HCT116 (cell line): ENCODE results near the gene TOGARAM1. TPM values are rescaled to one million over a fixed set of nuclear protein-coding genes. Genes with fewer than 3 reads are reported as not detected.

ENCODE experiments used
- ATAC-seq: fragments of 200-7000 bp; cut with Tn5 transposase; 2 replicates; pipeline ENCODE4 v1.9.1; 2020; ENCODE audit warnings: mild to moderate bottlenecking, moderate library complexity
- BruUV-seq: library from RNA; stranded (reverse); fragments of 400-500 nt; replicated peaks from 2 replicates; lab custom pipeline; 2021; lab: Mats Ljungman, UMichigan
- CTCF ChIA-PET: fragments of 300-600 bp; sonication (Branson Sonifier 250); formaldehyde crosslinking; loops from one replicate; lab custom pipeline; 2021; ENCODE audit warnings: antibody characterized with exemption; lab: Charles Lee
- POLR2A ChIA-PET: fragments of 300-600, 350-600 bp; sonication (Branson Sonifier 250); formaldehyde crosslinking; loops from one replicate; lab custom pipeline; 2021; ENCODE audit warnings: antibody characterized with exemption; lab: Charles Lee
- RAD21 ChIA-PET, 2 experiments: fragments of 300-600 bp; sonication (Branson Sonifier 250); formaldehyde crosslinking; loops; one replicate each; lab custom pipeline; 2023; ENCODE audit warnings: low total read pairs in 2 of 2; ENCODE audit not compliant: uncharacterized antibody in 2 of 2, unreplicated experiment in 2 of 2, low non-redundant PET in 1 of 2; lab: Charles Lee
- DNase-seq: peaks from one replicate; pipeline ENCODE4 v3.0.0-alpha.2; 2010; ENCODE audit warnings: low read depth, low spot score
- H2AFZ ChIP-seq: fragments of 200-600 bp; shearing (Covaris generic), sonication (generic); 2 replicates; pipeline ENCODE4 v1.6.1; 2017; ENCODE audit warnings: low read depth, mixed run types, mixed read lengths, antibody characterized with exemption, low read length; ENCODE audit not compliant: poor library complexity, severe bottlenecking
- H3K27ac ChIP-seq: 2 replicates; pipeline ENCODE4 v1.5.1; 2012; ENCODE audit warnings: low read depth, low read length
- H3K27me3 ChIP-seq: fragments of 200-600 bp; sonication (generic); 2 replicates; pipeline ENCODE4 v1.6.1; 2016; ENCODE audit warnings: mixed run types, low read length, mixed read lengths; ENCODE audit not compliant: insufficient read depth
- H3K36me3 ChIP-seq, 2 experiments: fragments of 200-500 bp in 1 of 2; fragments of 200-600 bp in 1 of 2; sonication (Bioruptor generic) in 1 of 2; sonication (generic) in 1 of 2; 2 replicates each; pipeline versions ENCODE4 v1.5.1 to v1.6.1; 2014 to 2016; ENCODE audit warnings: low read length in 2 of 2, inconsistent platforms in 1 of 2, mixed read lengths in 1 of 2, mixed run types in 1 of 2; ENCODE audit not compliant: insufficient read depth in 2 of 2, control insufficient read depth in 1 of 2
- H3K4me1 ChIP-seq, 2 experiments: fragments of 200-600 bp in 1 of 2; sonication (generic) in 1 of 2; 2 replicates each; pipeline versions ENCODE4 v1.5.1 to v1.6.1; 2012 to 2017; ENCODE audit warnings: low read length in 2 of 2, inconsistent platforms in 1 of 2, mild to moderate bottlenecking in 1 of 2, mixed read lengths in 1 of 2, mixed run types in 1 of 2, moderate library complexity in 1 of 2; ENCODE audit not compliant: insufficient read depth in 2 of 2, control insufficient read depth in 1 of 2
- H3K4me2 ChIP-seq: fragments of 200-600 bp; sonication (generic); 2 replicates; pipeline ENCODE4 v1.6.1; 2017; ENCODE audit warnings: mixed run types, low read length, mixed read lengths
- H3K4me3 ChIP-seq, 2 experiments: fragments of 200-600 bp in 1 of 2; sonication (generic) in 1 of 2; replicated peaks in 1 of 2; 2 replicates each; pipeline ENCODE4 v1.5.1; 2011 to 2016; ENCODE audit warnings: low read length in 2 of 2, control low read depth in 1 of 2, low read depth in 1 of 2, mild to moderate bottlenecking in 1 of 2, mixed read lengths in 1 of 2, mixed run types in 1 of 2
- H3K79me2 ChIP-seq: fragments of 200-600 bp; sonication (generic); 2 replicates; pipeline ENCODE4 v1.6.1; 2017; ENCODE audit warnings: mild to moderate bottlenecking, mixed run types, low read length, moderate library complexity, mixed read lengths; ENCODE audit not compliant: insufficient read depth
- H3K9ac ChIP-seq: fragments of 200-600 bp; sonication (generic); 2 replicates; pipeline ENCODE4 v1.6.1; 2016; ENCODE audit warnings: low read length, mixed read lengths
- H3K9me2 ChIP-seq: fragments of 200-600 bp; sonication (generic), shearing (Covaris generic); 2 replicates; pipeline ENCODE4 v1.6.1; 2017; ENCODE audit warnings: mixed run types, mild to moderate bottlenecking, moderate library complexity; ENCODE audit not compliant: insufficient read depth
- H3K9me3 ChIP-seq, 2 experiments: fragments of 200-500 bp in 1 of 2; fragments of 200-600 bp in 1 of 2; sonication (Bioruptor generic) in 1 of 2; sonication (generic) in 1 of 2; 2 replicates each; pipeline ENCODE4 v1.6.1; 2014 to 2017; ENCODE audit warnings: low read length in 2 of 2, mixed read lengths in 2 of 2, inconsistent platforms in 1 of 2, low read depth in 1 of 2, mild to moderate bottlenecking in 1 of 2, mixed run types in 1 of 2, moderate library complexity in 1 of 2; ENCODE audit not compliant: control insufficient read depth in 1 of 2, insufficient read depth in 1 of 2
- H4K20me1 ChIP-seq: fragments of 200-600 bp; sonication (generic), shearing (Covaris generic); 2 replicates; pipeline ENCODE4 v1.6.1; 2017; ENCODE audit warnings: mixed run types, mild to moderate bottlenecking, moderate library complexity; ENCODE audit not compliant: insufficient read depth
- CBX3 ChIP-seq: IDR thresholded peaks from 2 replicates; pipeline ENCODE4 v1.6.1; 2012; ENCODE audit warnings: low read depth
- CEBPB ChIP-seq: IDR thresholded peaks from 2 replicates; pipeline ENCODE4 v1.6.1; 2012; ENCODE audit warnings: low read depth
- EGR1 ChIP-seq: IDR thresholded peaks from 2 replicates; pipeline ENCODE4 v1.6.1; 2012; ENCODE audit warnings: low read depth
- EZH2 ChIP-seq: fragments of 200-600 bp; sonication (generic); IDR thresholded peaks from 2 replicates; pipeline ENCODE4 v1.6.1; 2017; ENCODE audit warnings: antibody characterized with exemption, mixed run types
- JUND ChIP-seq: IDR thresholded peaks from 2 replicates; pipeline ENCODE4 v1.6.1; 2012
- MAX ChIP-seq: IDR thresholded peaks from 2 replicates; pipeline ENCODE4 v1.6.1; 2012
- POLR2A ChIP-seq: IDR thresholded peaks from 2 replicates; pipeline ENCODE4 v1.7.0; 2011; ENCODE audit warnings: borderline replicate concordance; ENCODE audit not compliant: insufficient read depth, insufficient read length; ENCODE audit errors: extremely low read depth
- POLR2AphosphoS5 ChIP-seq: IDR thresholded peaks from 2 replicates; pipeline ENCODE4 v1.6.1; 2011; ENCODE audit warnings: mild to moderate bottlenecking, low read depth, low read length, moderate library complexity
- RAD21 ChIP-seq: IDR thresholded peaks from 2 replicates; pipeline ENCODE4 v1.6.1; 2012; ENCODE audit warnings: low read depth, mild to moderate bottlenecking
- SIN3A ChIP-seq: IDR thresholded peaks from 2 replicates; pipeline ENCODE4 v1.6.1; 2012; ENCODE audit warnings: low read depth
- SP1 ChIP-seq: IDR thresholded peaks from 2 replicates; pipeline ENCODE4 v1.6.1; 2012; ENCODE audit warnings: low read depth
- SRF ChIP-seq: IDR thresholded peaks from 2 replicates; pipeline ENCODE4 v1.6.1; 2012; ENCODE audit warnings: low read depth
- TCF7L2 ChIP-seq: IDR thresholded peaks from 2 replicates; pipeline ENCODE4 v1.7.0; 2011; ENCODE audit warnings: borderline replicate concordance, inconsistent platforms; ENCODE audit not compliant: insufficient read depth, insufficient read length; ENCODE audit errors: extremely low read depth
- YY1 ChIP-seq: IDR thresholded peaks from 2 replicates; pipeline ENCODE4 v1.6.1; 2011; ENCODE audit warnings: low read length, low read depth, moderate library complexity, mild to moderate bottlenecking; ENCODE audit not compliant: insufficient replicate concordance; ENCODE audit errors: extremely low read depth
- ZFX ChIP-seq: fragments of 450-650 bp; IDR thresholded peaks from 2 replicates; pipeline ENCODE4 v1.6.1; 2017
- ZNF274 ChIP-seq: fragments of 200-500 bp; sonication (Bioruptor generic); IDR thresholded peaks from 2 replicates; pipeline ENCODE4 v1.6.1; 2014; ENCODE audit warnings: mild to moderate bottlenecking, low read depth, low read length, inconsistent platforms
- intact Hi-C: fragments of 100-400 bp; cut with micrococcal nuclease; formaldehyde crosslinking; loops from 2 replicates; pipeline ENCODE4 v1.10.0; 2022
- total RNA-seq: library from RNA; stranded (reverse); gene quantifications from one replicate; pipeline ENCODE4 v1.2.1, GENCODE V29; 2021; ENCODE audit not compliant: unreplicated experiment
- TF ChIP-seq, protein P1 (sequence below): IDR thresholded peaks from 2 replicates; pipeline ENCODE4 v1.6.1; 2011; ENCODE audit warnings: mild to moderate bottlenecking, low read length, moderate library complexity; ENCODE audit not compliant: insufficient replicate concordance; ENCODE audit errors: extremely low read depth
- TF ChIP-seq, protein P2 (sequence below): IDR thresholded peaks from 2 replicates; pipeline ENCODE4 v1.6.1; 2012; ENCODE audit warnings: low read depth

TOGARAM1 gene
- total RNA-seq, 1 experiment from 2014 or later: 1.9 TPM

GRCh38 chr14:44981198-44981597 lies 19.2 kb downstream of the TOGARAM1 start:
- DNase-seq (no peak), ATAC-seq (no peak)
- intact Hi-C loops: no loop called here
- no peaks in the 10 kb centered on the region; the same call in 1 of the 2 replicates for H3K79me2 ChIP-seq
- no peaks in the 10 kb centered on the region for H4K20me1 ChIP-seq
- H3K27me3 ChIP-seq: no peaks in the 10 kb centered on the region
- H3K36me3 ChIP-seq: no peaks in the 10 kb centered on the region
- H3K9ac ChIP-seq: no peak overlapping the region
- CTCF ChIA-PET: no interaction called here
- no peak overlapping the region for H3K4me2 ChIP-seq
- no peak overlapping the region for H3K4me3 ChIP-seq
- no peak overlapping the region for H2AFZ ChIP-seq
- no TSS peak for BruUV-seq
- POLR2A ChIA-PET: no interaction called here
- no peak for TF ChIP-seq POLR2AphosphoS5
- no peak for TF ChIP-seq SP1
- no peak for TF ChIP-seq TCF7L2
- TF ChIP-seq JUND: no peak
- no peak for TF ChIP-seq SIN3A
- no peak for TF ChIP-seq ZFX
- TF ChIP-seq EZH2: no peak
- TF ChIP-seq, protein P1, sequence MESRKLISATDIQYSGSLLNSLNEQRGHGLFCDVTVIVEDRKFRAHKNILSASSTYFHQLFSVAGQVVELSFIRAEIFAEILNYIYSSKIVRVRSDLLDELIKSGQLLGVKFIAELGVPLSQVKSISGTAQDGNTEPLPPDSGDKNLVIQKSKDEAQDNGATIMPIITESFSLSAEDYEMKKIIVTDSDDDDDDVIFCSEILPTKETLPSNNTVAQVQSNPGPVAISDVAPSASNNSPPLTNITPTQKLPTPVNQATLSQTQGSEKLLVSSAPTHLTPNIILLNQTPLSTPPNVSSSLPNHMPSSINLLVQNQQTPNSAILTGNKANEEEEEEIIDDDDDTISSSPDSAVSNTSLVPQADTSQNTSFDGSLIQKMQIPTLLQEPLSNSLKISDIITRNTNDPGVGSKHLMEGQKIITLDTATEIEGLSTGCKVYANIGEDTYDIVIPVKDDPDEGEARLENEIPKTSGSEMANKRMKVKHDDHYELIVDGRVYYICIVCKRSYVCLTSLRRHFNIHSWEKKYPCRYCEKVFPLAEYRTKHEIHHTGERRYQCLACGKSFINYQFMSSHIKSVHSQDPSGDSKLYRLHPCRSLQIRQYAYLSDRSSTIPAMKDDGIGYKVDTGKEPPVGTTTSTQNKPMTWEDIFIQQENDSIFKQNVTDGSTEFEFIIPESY: no peak
- TF ChIP-seq POLR2A: no peak
- TF ChIP-seq YY1: no peak
- TF ChIP-seq EGR1: no peak
- TF ChIP-seq, protein P2, sequence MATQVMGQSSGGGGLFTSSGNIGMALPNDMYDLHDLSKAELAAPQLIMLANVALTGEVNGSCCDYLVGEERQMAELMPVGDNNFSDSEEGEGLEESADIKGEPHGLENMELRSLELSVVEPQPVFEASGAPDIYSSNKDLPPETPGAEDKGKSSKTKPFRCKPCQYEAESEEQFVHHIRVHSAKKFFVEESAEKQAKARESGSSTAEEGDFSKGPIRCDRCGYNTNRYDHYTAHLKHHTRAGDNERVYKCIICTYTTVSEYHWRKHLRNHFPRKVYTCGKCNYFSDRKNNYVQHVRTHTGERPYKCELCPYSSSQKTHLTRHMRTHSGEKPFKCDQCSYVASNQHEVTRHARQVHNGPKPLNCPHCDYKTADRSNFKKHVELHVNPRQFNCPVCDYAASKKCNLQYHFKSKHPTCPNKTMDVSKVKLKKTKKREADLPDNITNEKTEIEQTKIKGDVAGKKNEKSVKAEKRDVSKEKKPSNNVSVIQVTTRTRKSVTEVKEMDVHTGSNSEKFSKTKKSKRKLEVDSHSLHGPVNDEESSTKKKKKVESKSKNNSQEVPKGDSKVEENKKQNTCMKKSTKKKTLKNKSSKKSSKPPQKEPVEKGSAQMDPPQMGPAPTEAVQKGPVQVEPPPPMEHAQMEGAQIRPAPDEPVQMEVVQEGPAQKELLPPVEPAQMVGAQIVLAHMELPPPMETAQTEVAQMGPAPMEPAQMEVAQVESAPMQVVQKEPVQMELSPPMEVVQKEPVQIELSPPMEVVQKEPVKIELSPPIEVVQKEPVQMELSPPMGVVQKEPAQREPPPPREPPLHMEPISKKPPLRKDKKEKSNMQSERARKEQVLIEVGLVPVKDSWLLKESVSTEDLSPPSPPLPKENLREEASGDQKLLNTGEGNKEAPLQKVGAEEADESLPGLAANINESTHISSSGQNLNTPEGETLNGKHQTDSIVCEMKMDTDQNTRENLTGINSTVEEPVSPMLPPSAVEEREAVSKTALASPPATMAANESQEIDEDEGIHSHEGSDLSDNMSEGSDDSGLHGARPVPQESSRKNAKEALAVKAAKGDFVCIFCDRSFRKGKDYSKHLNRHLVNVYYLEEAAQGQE: no peak
- TF ChIP-seq RAD21: no peak
- no peak for TF ChIP-seq SRF
- TF ChIP-seq CBX3: no peak
- TF ChIP-seq MAX: no peak
- no peak for TF ChIP-seq CEBPB
- no peak for TF ChIP-seq ZNF274
- H3K27ac ChIP-seq: no peak overlapping the region
- no peaks in the 10 kb centered on the region for H3K4me1 ChIP-seq
- H3K9me2 ChIP-seq: no peaks in the 10 kb centered on the region
- no peaks in the 10 kb centered on the region for H3K9me3 ChIP-seq
- RAD21 ChIA-PET: no interaction called here
